ENCODE results near the gene MARCHF10. TPM values are rescaled to one million over a fixed set of nuclear protein-coding genes. Genes with fewer than 3 reads are reported as not detected.

Gene MARCHF10
- polyA plus RNA-seq, 3 donors = not detected

DNA sequence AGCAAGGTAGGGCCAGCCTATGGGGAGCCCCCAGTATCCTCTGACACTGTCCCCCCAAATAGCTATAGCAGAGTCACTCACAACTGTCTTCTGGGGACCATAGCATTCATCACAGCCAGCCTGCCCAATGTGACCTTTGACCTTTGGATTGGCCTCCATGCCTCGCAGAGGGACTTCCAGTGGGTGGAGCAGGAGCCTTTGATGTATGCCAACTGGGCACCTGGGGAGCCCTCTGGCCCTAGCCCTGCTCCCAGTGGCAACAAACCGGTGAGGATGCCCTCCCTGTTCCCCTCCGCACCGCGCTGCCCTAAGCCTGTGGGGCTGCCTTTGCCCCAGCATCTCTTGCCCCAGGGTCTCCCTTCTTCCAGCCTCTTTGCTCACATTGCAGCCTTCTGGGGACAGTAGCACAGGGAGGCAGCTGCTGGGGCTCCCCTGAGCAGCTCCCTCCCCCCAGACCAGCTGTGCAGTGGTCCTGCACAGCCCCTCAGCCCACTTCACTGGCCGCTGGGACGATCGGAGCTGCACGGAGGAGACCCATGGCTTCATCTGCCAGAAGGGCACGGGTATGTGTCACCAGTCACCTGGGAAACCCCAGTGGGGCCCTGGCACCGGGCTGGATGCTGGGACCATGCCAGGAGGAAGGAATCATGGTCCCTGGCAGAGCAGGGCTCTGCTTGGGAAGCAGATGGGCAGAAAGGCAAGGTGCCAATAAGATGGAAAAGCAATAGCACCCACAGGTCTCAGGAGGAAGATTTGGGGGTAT lies 119.5 kb downstream of the MARCHF10 start:
- H3K79me2 ChIP-seq (ENCODE audit: insufficient read depth, low read length) = no peaks in the 10 kb centered on the region
- H3K9ac ChIP-seq (ENCODE audit: insufficient read depth, low read length, poor library complexity, severe bottlenecking) = no peak overlapping the region
- peak overlapping the region in 1 of 7 donors; percentile 12 for H3K27ac Mint-ChIP-seq
- no peaks in the 10 kb centered on the region for H3K9me3 ChIP-seq (replicated peaks in 1 of 2; ENCODE audit: control insufficient read depth in 1 of 2, insufficient read depth in 1 of 2, low read length in 2 of 2)
- no peak overlapping the region for H3K27ac ChIP-seq (ENCODE audit: low read depth in 1 of 2, low read length in 2 of 2)
- DNase-seq = no peak
- peaks cover 0 to 2% (median 0%) of the 10 kb centered on the region in 3 donors for H3K27me3 Mint-ChIP-seq (ENCODE audit: low read depth in 3 of 3)
- 96% methylated on average over 11 of the region's 11 CpGs for WGBS (ENCODE audit: insufficient coverage)
- H3K4me1 ChIP-seq (ENCODE audit: control insufficient read depth in 1 of 2, insufficient read depth in 2 of 2, low read length in 2 of 2) = no peaks in the 10 kb centered on the region
- H3K4me3 Mint-ChIP-seq = no peak overlapping the region
- no peak overlapping the region for H2AFZ ChIP-seq (ENCODE audit: insufficient read depth, low read depth, low read length, poor library complexity, severe bottlenecking)
- TF ChIP-seq, protein P1, sequence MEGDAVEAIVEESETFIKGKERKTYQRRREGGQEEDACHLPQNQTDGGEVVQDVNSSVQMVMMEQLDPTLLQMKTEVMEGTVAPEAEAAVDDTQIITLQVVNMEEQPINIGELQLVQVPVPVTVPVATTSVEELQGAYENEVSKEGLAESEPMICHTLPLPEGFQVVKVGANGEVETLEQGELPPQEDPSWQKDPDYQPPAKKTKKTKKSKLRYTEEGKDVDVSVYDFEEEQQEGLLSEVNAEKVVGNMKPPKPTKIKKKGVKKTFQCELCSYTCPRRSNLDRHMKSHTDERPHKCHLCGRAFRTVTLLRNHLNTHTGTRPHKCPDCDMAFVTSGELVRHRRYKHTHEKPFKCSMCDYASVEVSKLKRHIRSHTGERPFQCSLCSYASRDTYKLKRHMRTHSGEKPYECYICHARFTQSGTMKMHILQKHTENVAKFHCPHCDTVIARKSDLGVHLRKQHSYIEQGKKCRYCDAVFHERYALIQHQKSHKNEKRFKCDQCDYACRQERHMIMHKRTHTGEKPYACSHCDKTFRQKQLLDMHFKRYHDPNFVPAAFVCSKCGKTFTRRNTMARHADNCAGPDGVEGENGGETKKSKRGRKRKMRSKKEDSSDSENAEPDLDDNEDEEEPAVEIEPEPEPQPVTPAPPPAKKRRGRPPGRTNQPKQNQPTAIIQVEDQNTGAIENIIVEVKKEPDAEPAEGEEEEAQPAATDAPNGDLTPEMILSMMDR (IDR thresholded peaks at IDR 0.05) = no peak
- no peaks in the 10 kb centered on the region for H3K9me3 Mint-ChIP-seq
- no peak overlapping the region for H3K4me3 ChIP-seq (replicated peaks in 1 of 3; ENCODE audit: low read depth in 2 of 3, low read length in 3 of 3)
- no peaks in the 10 kb centered on the region for H3K36me3 Mint-ChIP-seq
- intact Hi-C loops (cut with micrococcal nuclease) = no loop called here
- H3K36me3 ChIP-seq (replicated peaks in 1 of 2; ENCODE audit: control insufficient read depth in 1 of 2, insufficient read depth in 2 of 2, low read length in 2 of 2) = no peaks in the 10 kb centered on the region
- no peaks in the 10 kb centered on the region for H3K4me1 Mint-ChIP-seq
- no peaks in the 10 kb centered on the region for H3K27me3 ChIP-seq (ENCODE audit: control insufficient read depth in 2 of 2, insufficient read depth in 2 of 2, low read length in 2 of 2)
- H3K4me2 ChIP-seq (replicated peaks; ENCODE audit: extremely low read depth, low read length, poor library complexity, severe bottlenecking) = no peak overlapping the region
- no peaks in the 10 kb centered on the region for H4K20me1 ChIP-seq (ENCODE audit: insufficient read depth, low read length)

DNA sequence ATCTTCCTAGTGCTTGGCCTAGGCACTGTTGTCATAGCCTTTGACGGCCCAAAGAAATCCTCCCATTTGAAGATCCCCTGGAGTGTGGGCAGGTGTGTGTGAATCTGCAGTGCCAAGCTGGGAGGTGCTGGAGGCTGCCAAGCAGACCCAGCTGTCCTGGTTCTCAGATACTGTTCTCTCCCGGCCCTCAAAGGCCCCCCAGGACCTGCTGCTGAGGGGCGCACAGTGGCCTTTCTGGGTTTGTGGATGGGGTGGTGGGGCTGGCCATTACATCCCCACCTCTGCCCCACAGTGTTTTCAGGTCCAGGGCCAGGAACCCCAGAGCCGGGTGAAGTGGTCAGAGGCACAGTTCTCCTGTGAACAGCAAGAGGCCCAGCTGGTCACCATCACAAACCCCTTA lies 120.1 kb downstream of the MARCHF10 start:
- TF ChIP-seq, protein P1 (IDR thresholded peaks at IDR 0.05) = no peak
- Histone ChIP-seq H3K79me2 (ENCODE audit: insufficient read depth, low read length) (no peaks in the 10 kb centered on the region), H3K27me3 (ENCODE audit: control insufficient read depth in 2 of 2, insufficient read depth in 2 of 2, low read length in 2 of 2) (no peaks in the 10 kb centered on the region), H2AFZ (ENCODE audit: insufficient read depth, low read depth, low read length, poor library complexity, severe bottlenecking) (no peak overlapping the region), H3K27ac (ENCODE audit: low read depth in 1 of 2, low read length in 2 of 2) (no peak overlapping the region), H4K20me1 (ENCODE audit: insufficient read depth, low read length) (no peaks in the 10 kb centered on the region), H3K4me1 (ENCODE audit: control insufficient read depth in 1 of 2, insufficient read depth in 2 of 2, low read length in 2 of 2) (no peaks in the 10 kb centered on the region), H3K9me3 (replicated peaks in 1 of 2; ENCODE audit: control insufficient read depth in 1 of 2, insufficient read depth in 1 of 2, low read length in 2 of 2) (no peaks in the 10 kb centered on the region), H3K4me3 (replicated peaks in 1 of 3; ENCODE audit: low read depth in 2 of 3, low read length in 3 of 3) (no peak overlapping the region), H3K9ac (ENCODE audit: insufficient read depth, low read length, poor library complexity, severe bottlenecking) (no peak overlapping the region), H3K4me2 (replicated peaks; ENCODE audit: extremely low read depth, low read length, poor library complexity, severe bottlenecking) (no peak overlapping the region), H3K36me3 (replicated peaks in 1 of 2; ENCODE audit: control insufficient read depth in 1 of 2, insufficient read depth in 2 of 2, low read length in 2 of 2) (no peaks in the 10 kb centered on the region)
- no peak overlapping the region for H3K4me3 Mint-ChIP-seq
- intact Hi-C loops (cut with micrococcal nuclease) = no loop called here
- peaks cover 0 to 2% (median 0%) of the 10 kb centered on the region in 3 donors for H3K27me3 Mint-ChIP-seq (ENCODE audit: low read depth in 3 of 3)
- DNase-seq = no peak
- H3K27ac Mint-ChIP-seq = no peak overlapping the region
- no peaks in the 10 kb centered on the region for H3K36me3 Mint-ChIP-seq
- no CpG with 5 or more reads among the region's 4 CpGs for WGBS (ENCODE audit: insufficient coverage)
- H3K4me1 Mint-ChIP-seq = no peaks in the 10 kb centered on the region
- H3K9me3 Mint-ChIP-seq = no peaks in the 10 kb centered on the region

Measured in CD14-positive monocyte (primary cell).